HG03521 (cell line): ENCODE measurements around the gene ZNF135.

Experiments
- ATAC-seq: cut with Tn5 transposase; IDR thresholded peaks from one replicate; pipeline ENCODE4 v1.9.1; 2021; ENCODE audit warnings: mild to moderate bottlenecking, moderate library complexity; ENCODE audit not compliant: unreplicated experiment

Gene ZNF135

GRCh38 chr19:58089846-58090245 is 30.8 kb downstream of the ZNF135 start:
- ATAC-seq = no peak

GRCh38 chr19:58091251-58091995 is 32.3 kb downstream of the ZNF135 start:
- no peak for ATAC-seq

GRCh38 chr19:58093071-58093470 is 34.0 kb downstream of the ZNF135 start:
- ATAC-seq = no peak

GRCh38 chr19:58095328-58095727 is 36.2 kb downstream of the ZNF135 start:
- ATAC-seq = no peak

GRCh38 chr19:58096884-58097283 is 37.8 kb downstream of the ZNF135 start:
- ATAC-seq = no peak

- no peak for ATAC-seq
Observed at GRCh38 chr19:58097349-58097748, 38.3 kb downstream of the ZNF135 start.

GRCh38 chr19:58097781-58098681 is 38.9 kb downstream of the ZNF135 start, which contains the start of gene ZSCAN18:
TSS of gene ZSCAN18 (minus strand) at chr19:58098231. CDS start at chr19:58090267, 7,964 bp downstream.
- no peak for ATAC-seq

- no peak for ATAC-seq
Observed at GRCh38 chr19:58098682-58098998, 39.6 kb downstream of the ZNF135 start.

GRCh38 chr19:58107778-58108545 is 48.9 kb downstream of the ZNF135 start:
- ATAC-seq = no peak

GRCh38 chr19:58108546-58108817 is 49.4 kb downstream of the ZNF135 start:
- no peak for ATAC-seq

- no peak for ATAC-seq
Observed at GRCh38 chr19:58117841-58118575, 58.9 kb downstream of the ZNF135 start.

GRCh38 chr19:58118979-58119733 is 60.1 kb downstream of the ZNF135 start:
- ATAC-seq = no peak
